Brain microvascular endothelial cell (primary cell): ENCODE data around the gene TADA2A.

Source experiments
- DNase-seq: peaks from one replicate; pipeline ENCODE4 v3.0.0-alpha.2; 2020
- H3K27ac ChIP-seq: fragments of 250-450 bp; sonication (Bioruptor Pico); 2 replicates; pipeline ENCODE4 v1.5.1; 2020; ENCODE audit warnings: mild to moderate bottlenecking, moderate library complexity
- H3K27me3 ChIP-seq: fragments of 250-450 bp; sonication (Bioruptor Pico); replicated peaks from 2 replicates; pipeline ENCODE4 v1.5.1; 2020; ENCODE audit warnings: mild to moderate bottlenecking
- H3K36me3 ChIP-seq: fragments of 250-450 bp; sonication (Bioruptor Pico); replicated peaks from 2 replicates; pipeline ENCODE4 v1.5.1; 2020; ENCODE audit warnings: mild to moderate bottlenecking
- H3K4me3 ChIP-seq: 2 replicates; pipeline ENCODE4 v1.5.1; 2011; ENCODE audit warnings: low read depth, mild to moderate bottlenecking, control low read depth, low read length, moderate library complexity
- in situ Hi-C: cut with HindIII; loops from 2 replicates; pipeline ENCODE4 v1.10.0; 2017; ENCODE audit warnings: low sequenced_read_pairs, low pct_ligation_motif_present
- TF ChIP-seq, protein P1 (sequence below): IDR thresholded peaks from 2 replicates; pipeline ENCODE4 v1.5.1; 2011; ENCODE audit warnings: low read depth, mild to moderate bottlenecking, moderate library complexity, low read length, control low read depth, inconsistent platforms; ENCODE audit errors: missing control alignments

Gene TADA2A

DNA sequence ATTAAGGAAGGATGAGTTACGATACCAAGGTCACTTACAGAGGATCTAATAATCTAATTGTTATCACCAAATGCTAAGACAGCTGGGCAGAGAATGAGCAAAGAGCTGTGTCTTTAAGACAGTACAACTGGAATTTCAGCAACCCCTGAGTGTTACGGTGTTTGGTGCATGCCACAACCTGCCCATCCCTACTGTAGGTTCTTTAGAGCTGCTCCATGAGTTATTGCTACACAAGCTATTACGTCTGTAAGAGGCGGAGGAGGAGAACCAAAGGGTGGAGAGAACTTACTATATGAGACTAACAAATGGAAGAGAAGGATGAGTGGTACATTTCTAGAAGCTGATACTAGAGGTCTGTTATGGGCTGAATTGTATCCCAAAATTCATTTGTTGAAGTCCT is 45.1 kb upstream of the TADA2A start:
- no peak for DNase-seq
- in situ Hi-C loops = no loop called here
- no peaks in the 10 kb centered on the region for H3K27me3 ChIP-seq
- TF ChIP-seq, protein P1, sequence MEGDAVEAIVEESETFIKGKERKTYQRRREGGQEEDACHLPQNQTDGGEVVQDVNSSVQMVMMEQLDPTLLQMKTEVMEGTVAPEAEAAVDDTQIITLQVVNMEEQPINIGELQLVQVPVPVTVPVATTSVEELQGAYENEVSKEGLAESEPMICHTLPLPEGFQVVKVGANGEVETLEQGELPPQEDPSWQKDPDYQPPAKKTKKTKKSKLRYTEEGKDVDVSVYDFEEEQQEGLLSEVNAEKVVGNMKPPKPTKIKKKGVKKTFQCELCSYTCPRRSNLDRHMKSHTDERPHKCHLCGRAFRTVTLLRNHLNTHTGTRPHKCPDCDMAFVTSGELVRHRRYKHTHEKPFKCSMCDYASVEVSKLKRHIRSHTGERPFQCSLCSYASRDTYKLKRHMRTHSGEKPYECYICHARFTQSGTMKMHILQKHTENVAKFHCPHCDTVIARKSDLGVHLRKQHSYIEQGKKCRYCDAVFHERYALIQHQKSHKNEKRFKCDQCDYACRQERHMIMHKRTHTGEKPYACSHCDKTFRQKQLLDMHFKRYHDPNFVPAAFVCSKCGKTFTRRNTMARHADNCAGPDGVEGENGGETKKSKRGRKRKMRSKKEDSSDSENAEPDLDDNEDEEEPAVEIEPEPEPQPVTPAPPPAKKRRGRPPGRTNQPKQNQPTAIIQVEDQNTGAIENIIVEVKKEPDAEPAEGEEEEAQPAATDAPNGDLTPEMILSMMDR = no peak
- H3K36me3 ChIP-seq = no peaks in the 10 kb centered on the region
- no peak overlapping the region for H3K4me3 ChIP-seq
- no peak overlapping the region for H3K27ac ChIP-seq

GRCh38 chr17:37365589-37365988 is 41.1 kb upstream of the TADA2A start:
- Histone ChIP-seq H3K4me3 (no peak overlapping the region), H3K36me3 (no peaks in the 10 kb centered on the region), H3K27ac (no peak overlapping the region), H3K27me3 (no peaks in the 10 kb centered on the region)
- in situ Hi-C loops = no loop called here
- DNase-seq = no peak
- TF ChIP-seq, protein P1 = no peak

- TF ChIP-seq, protein P1 = no peak
- H3K27ac ChIP-seq = no peak overlapping the region
- H3K27me3 ChIP-seq = no peaks in the 10 kb centered on the region
- no peak overlapping the region for H3K4me3 ChIP-seq
- no peaks in the 10 kb centered on the region for H3K36me3 ChIP-seq
- in situ Hi-C loops = no loop called here
- DNase-seq = no peak
Measured at GRCh38 chr17:37368577-37368976, 38.1 kb upstream of the TADA2A start.

DNA sequence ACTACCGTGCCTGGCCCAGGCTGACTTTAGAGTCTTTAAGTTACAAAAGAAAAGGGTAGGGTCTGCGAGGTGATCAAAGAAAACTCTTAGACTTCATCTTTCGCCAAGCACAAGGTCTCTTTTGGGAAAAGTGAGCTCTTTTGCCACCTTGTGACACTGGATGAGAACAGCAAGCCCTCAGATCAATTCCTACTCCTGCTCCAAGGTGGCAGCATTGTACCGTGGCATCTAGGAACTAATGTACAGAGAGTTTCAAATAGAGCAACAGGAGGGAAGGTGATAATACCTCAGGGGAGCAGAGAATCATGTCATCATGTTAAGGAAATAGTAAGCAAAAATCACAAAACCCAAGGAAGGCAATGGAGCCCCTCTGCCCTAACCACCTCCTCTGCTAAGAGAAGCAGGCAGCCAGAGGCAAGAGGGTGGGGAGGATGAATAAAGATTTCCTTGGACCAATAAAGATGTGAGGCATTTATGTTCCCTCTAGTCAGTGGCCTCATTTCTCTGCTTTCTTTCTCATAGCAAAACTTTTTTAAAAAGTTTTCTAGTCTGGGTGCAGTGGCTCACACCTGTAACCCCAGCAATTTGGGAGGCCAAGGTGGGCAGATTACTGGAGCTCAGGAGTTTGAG is 33.0 kb upstream of the TADA2A start:
- Histone ChIP-seq H3K27me3 (no peaks in the 10 kb centered on the region), H3K36me3 (no peaks in the 10 kb centered on the region), H3K27ac (no peak overlapping the region), H3K4me3 (no peak overlapping the region)
- in situ Hi-C loops = no loop called here
- TF ChIP-seq, protein P1 = peak; percentile 100
- peak; percentile 80 for DNase-seq

DNA sequence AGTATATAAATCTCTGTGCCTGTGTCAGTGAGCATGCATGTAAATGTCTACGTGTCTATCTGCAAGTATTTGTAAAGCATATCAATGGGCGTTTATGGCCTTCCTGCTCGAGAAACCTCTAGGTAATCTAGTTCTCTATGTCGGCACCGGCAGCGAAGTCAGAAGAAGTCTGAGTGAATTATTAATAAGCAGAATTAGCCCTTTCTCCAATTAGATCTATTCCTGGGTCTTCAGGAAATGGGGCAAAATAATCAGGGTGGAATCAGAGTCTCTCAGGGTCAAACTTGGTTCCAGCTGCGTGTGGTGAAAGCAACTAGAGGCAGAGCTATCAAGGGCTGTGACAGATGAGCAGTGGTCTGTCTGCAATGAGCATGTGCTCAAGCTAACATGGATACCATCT is 31.0 kb upstream of the TADA2A start, which contains the start of gene C17orf78:
C17orf78 (plus strand) TSS at position 280 of the 400 bp plus-strand sequence; CDS start at position 388, 108 bp downstream.
- Histone ChIP-seq H3K27me3 (no peaks in the 10 kb centered on the region), H3K27ac (no peak within 1 kb of the TSS), H3K4me3 (no peak within 1 kb of the TSS), H3K36me3 (no peaks in the 10 kb centered on the region)
- DNase-seq = no peak
- in situ Hi-C loops = no loop called here
- TF ChIP-seq, protein P1 = no peak

DNA sequence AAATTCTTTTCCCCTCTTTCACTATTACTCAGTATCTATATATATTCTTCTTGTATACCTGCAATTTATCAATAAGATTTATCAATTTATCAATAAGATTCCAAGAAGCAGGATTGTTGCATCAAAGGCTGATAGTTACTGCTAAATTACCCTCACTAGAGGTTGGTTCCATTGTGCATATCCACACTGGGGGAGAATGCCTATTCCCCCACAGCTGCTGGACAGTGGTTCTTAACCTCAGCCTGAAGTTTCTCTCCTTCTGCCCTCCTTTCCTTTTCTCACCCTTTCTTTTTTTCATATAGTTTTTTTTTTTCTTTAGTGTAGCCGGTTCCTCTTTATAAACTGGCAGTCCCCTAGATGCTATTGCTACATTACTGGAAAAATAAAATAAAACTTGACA is 24.6 kb upstream of the TADA2A start:
- TF ChIP-seq, protein P1 = no peak
- H3K4me3 ChIP-seq = no peak overlapping the region
- in situ Hi-C loops = no loop called here
- no peak for DNase-seq
- no peaks in the 10 kb centered on the region for H3K27me3 ChIP-seq
- H3K27ac ChIP-seq = no peak overlapping the region
- no peaks in the 10 kb centered on the region for H3K36me3 ChIP-seq
